CD4-positive, alpha-beta memory T cell (primary cell): ENCODE measurements around the gene CFAP46. TPM values are rescaled to one million over a fixed set of nuclear protein-coding genes. Genes with fewer than 3 reads are reported as not detected.

ENCODE experiments used
- CTCF ChIA-PET: fragments of 350-600 bp; sonication (Branson Sonifier 250); formaldehyde crosslinking; loops from one replicate; lab custom pipeline; 2021; ENCODE audit warnings: inconsistent platforms; ENCODE audit not compliant: partially characterized antibody; lab: Charles Lee
- POLR2A ChIA-PET: fragments of 350-600 bp; sonication (Branson Sonifier 250); formaldehyde crosslinking; loops from one replicate; lab custom pipeline; 2021; ENCODE audit not compliant: partially characterized antibody; lab: Charles Lee
- DNase-seq, 5 donors: peaks; one replicate each; pipeline versions ENCODE4 v3.0.0 to v3.0.0-alpha.2; 2020 to 2022; ENCODE audit warnings: mixed read lengths in 1 of 5
- H3K27ac ChIP-seq: one replicate; pipeline ENCODE4 v1.7.0; 2013; ENCODE audit warnings: low read depth, low read length
- H3K27me3 ChIP-seq: 2 replicates; pipeline ENCODE4 v1.7.0; 2013; ENCODE audit warnings: mild to moderate bottlenecking, low read length, moderate library complexity; ENCODE audit not compliant: insufficient read depth
- H3K36me3 ChIP-seq: 2 replicates; pipeline ENCODE4 v1.7.0; 2013; ENCODE audit warnings: mild to moderate bottlenecking, low read length, moderate library complexity; ENCODE audit not compliant: insufficient read depth
- H3K4me1 ChIP-seq: 2 replicates; pipeline ENCODE4 v1.7.0; 2013; ENCODE audit warnings: mild to moderate bottlenecking, low read length, moderate library complexity; ENCODE audit not compliant: insufficient read depth
- H3K4me3 ChIP-seq, 2 donors: one replicate each; pipeline ENCODE4 v1.7.0; 2013; ENCODE audit warnings: low read length in 2 of 2, mild to moderate bottlenecking in 1 of 2
- H3K9me3 ChIP-seq, 2 donors: one replicate each; pipeline ENCODE4 v1.7.0; 2013; ENCODE audit warnings: low read length in 2 of 2, control low read depth in 1 of 2; ENCODE audit not compliant: control insufficient read depth in 1 of 2
- H3K27ac Mint-ChIP-seq, 7 donors: one replicate each; pipeline ENCODE4 v1.8.0; 2020 to 2021; ENCODE audit warnings: mixed read lengths in 7 of 7, mild to moderate bottlenecking in 6 of 7, inconsistent platforms in 3 of 7, moderate library complexity in 3 of 7
- H3K27me3 Mint-ChIP-seq, 2 donors: one replicate each; pipeline ENCODE4 v1.8.0; 2020 to 2021; ENCODE audit warnings: mixed read lengths in 2 of 2
- H3K36me3 Mint-ChIP-seq, 2 donors: one replicate each; pipeline ENCODE4 v1.8.0; 2020 to 2021; ENCODE audit warnings: mixed read lengths in 2 of 2, inconsistent platforms in 1 of 2, mild to moderate bottlenecking in 1 of 2
- H3K4me1 Mint-ChIP-seq, 4 donors: one replicate each; pipeline ENCODE4 v1.8.0; 2020 to 2021; ENCODE audit warnings: mixed read lengths in 4 of 4, mild to moderate bottlenecking in 1 of 4
- H3K4me3 Mint-ChIP-seq, 8 donors: one replicate each; pipeline ENCODE4 v1.8.0; 2020 to 2021; ENCODE audit warnings: mixed read lengths in 8 of 8, mild to moderate bottlenecking in 7 of 8, moderate library complexity in 6 of 8, inconsistent platforms in 3 of 8
- H3K9me3 Mint-ChIP-seq, 8 donors: one replicate each; pipeline ENCODE4 v1.8.0; 2020 to 2021; ENCODE audit warnings: mixed read lengths in 8 of 8, mild to moderate bottlenecking in 5 of 8, inconsistent platforms in 3 of 8, moderate library complexity in 1 of 8
- intact Hi-C: fragments of 100-400 bp; cut with micrococcal nuclease; formaldehyde crosslinking; loops from one replicate; pipeline ENCODE4 v1.15.1; 2023
- polyA plus RNA-seq, 2 donors: library from polyadenylated mRNA; unstranded; fragments of 300-500 nt; fragmentation: Illumina TruSeq; gene quantifications; one replicate each; pipeline ENCODE4 v1.2.3, GENCODE V29; 2021
- total RNA-seq, 2 experiments: library from RNA; stranded (reverse); gene quantifications; one replicate each; pipeline ENCODE4 v1.2.3, GENCODE V29; 2021

The CFAP46 gene
- total and polyA plus RNA-seq, 4 experiments from 2014 or later = not detected

GRCh38 chr10:132855889-132856288 is 86.5 kb downstream of the CFAP46 start:
- no peak for DNase-seq
- no peaks in the 10 kb centered on the region for H3K4me1 ChIP-seq
- no peaks in the 10 kb centered on the region for H3K36me3 ChIP-seq
- peaks cover 0 to 2% of the 10 kb centered on the region in 2 donors for H3K36me3 Mint-ChIP-seq
- intact Hi-C loops = no loop called here
- POLR2A ChIA-PET = no interaction called here
- no peak overlapping the region for H3K4me3 Mint-ChIP-seq
- H3K27me3 ChIP-seq = no peaks in the 10 kb centered on the region
- peaks cover 0 to 8% (median 2%) of the 10 kb centered on the region in 8 donors for H3K9me3 Mint-ChIP-seq
- no peak overlapping the region for H3K27ac Mint-ChIP-seq
- peaks cover 6 to 12% of the 10 kb centered on the region in 2 donors for H3K27me3 Mint-ChIP-seq
- CTCF ChIA-PET = interaction anchor here (1.1 kb wide), 1 partner anchor 49 kb away, joined by 3 read pairs; no protein-coding TSS in a partner anchor
- H3K9me3 ChIP-seq = no peaks in the 10 kb centered on the region
- no peak overlapping the region for H3K27ac ChIP-seq
- H3K4me1 Mint-ChIP-seq = peaks cover 0 to 5% (median 0%) of the 10 kb centered on the region in 4 donors
- no peak overlapping the region for H3K4me3 ChIP-seq

GRCh38 chr10:132851451-132851850 is 90.9 kb downstream of the CFAP46 start:
- Mint-ChIP-seq H3K4me1 (peaks cover 7 to 12% (median 8%) of the 10 kb centered on the region in 4 donors), H3K36me3 (peaks cover 0 to under 1% of the 10 kb centered on the region in 2 donors), H3K4me3 (peak overlapping the region in 1 of 8 donors; percentile 2), H3K27ac (no peak overlapping the region), H3K27me3 (peaks cover 5 to 12% of the 10 kb centered on the region in 2 donors), H3K9me3 (peaks cover 0 to 4% (median 2%) of the 10 kb centered on the region in 8 donors)
- no peak overlapping the region for H3K27ac ChIP-seq
- DNase-seq = no peak
- H3K9me3 ChIP-seq = no peaks in the 10 kb centered on the region
- peaks cover 6% of the 10 kb centered on the region for H3K4me1 ChIP-seq
- CTCF ChIA-PET = no interaction called here
- POLR2A ChIA-PET = no interaction called here
- H3K4me3 ChIP-seq = no peak overlapping the region
- no peaks in the 10 kb centered on the region for H3K27me3 ChIP-seq
- H3K36me3 ChIP-seq = no peaks in the 10 kb centered on the region
- intact Hi-C loops = no loop called here

GRCh38 chr10:132850896-132851295 is 91.5 kb downstream of the CFAP46 start:
- peaks cover 2 to 11% of the 10 kb centered on the region in 2 donors for H3K27me3 Mint-ChIP-seq
- no peaks in the 10 kb centered on the region for H3K9me3 ChIP-seq
- ChIA-PET CTCF (interaction anchor here (0.6 to 1.3 kb wide), 2 partner anchors 24 to 577 kb away, joined by 3 to 5 read pairs; no protein-coding TSS in a partner anchor), POLR2A (no interaction called here)
- H3K27ac Mint-ChIP-seq = no peak overlapping the region
- no peak for DNase-seq
- H3K27ac ChIP-seq = no peak overlapping the region
- H3K4me1 Mint-ChIP-seq = peaks cover 7 to 12% (median 8%) of the 10 kb centered on the region in 4 donors
- peaks cover 0 to 3% (median 0%) of the 10 kb centered on the region in 8 donors for H3K9me3 Mint-ChIP-seq
- H3K36me3 Mint-ChIP-seq = no peaks in the 10 kb centered on the region
- intact Hi-C loops = no loop called here
- no peaks in the 10 kb centered on the region for H3K36me3 ChIP-seq
- H3K4me3 ChIP-seq = no peak overlapping the region
- H3K27me3 ChIP-seq = no peaks in the 10 kb centered on the region
- H3K4me1 ChIP-seq = peaks cover 6% of the 10 kb centered on the region
- H3K4me3 Mint-ChIP-seq = no peak overlapping the region

GRCh38 chr10:132850246-132850645 is 92.1 kb downstream of the CFAP46 start:
- Histone ChIP-seq H3K36me3 (no peaks in the 10 kb centered on the region), H3K4me1 (peaks cover 6% of the 10 kb centered on the region), H3K27me3 (no peaks in the 10 kb centered on the region), H3K9me3 (no peaks in the 10 kb centered on the region), H3K27ac (no peak overlapping the region), H3K4me3 (no peak overlapping the region)
- Mint-ChIP-seq H3K9me3 (no peaks in the 10 kb centered on the region), H3K4me3 (no peak overlapping the region), H3K36me3 (no peaks in the 10 kb centered on the region), H3K27me3 (peaks cover 2 to 8% of the 10 kb centered on the region in 2 donors), H3K4me1 (peaks cover 7 to 12% (median 8%) of the 10 kb centered on the region in 4 donors), H3K27ac (no peak overlapping the region)
- CTCF ChIA-PET = interaction anchor here (1.3 kb wide), 1 partner anchor 25 kb away, joined by 3 read pairs; no protein-coding TSS in a partner anchor
- POLR2A ChIA-PET = no interaction called here
- DNase-seq = no peak
- intact Hi-C loops = no loop called here

- peaks cover 2 to 8% of the 10 kb centered on the region in 2 donors for H3K27me3 Mint-ChIP-seq
- Histone ChIP-seq H3K4me3 (no peak overlapping the region), H3K27me3 (no peaks in the 10 kb centered on the region), H3K4me1 (peaks cover 6% of the 10 kb centered on the region), H3K9me3 (no peaks in the 10 kb centered on the region), H3K36me3 (no peaks in the 10 kb centered on the region), H3K27ac (no peak overlapping the region)
- DNase-seq = no peak
- H3K4me1 Mint-ChIP-seq = peaks cover 7 to 12% (median 8%) of the 10 kb centered on the region in 4 donors
- POLR2A ChIA-PET = no interaction called here
- no peaks in the 10 kb centered on the region for H3K36me3 Mint-ChIP-seq
- H3K9me3 Mint-ChIP-seq = no peaks in the 10 kb centered on the region
- H3K27ac Mint-ChIP-seq = no peak overlapping the region
- H3K4me3 Mint-ChIP-seq = no peak overlapping the region
- CTCF ChIA-PET = no interaction called here
- intact Hi-C loops = no loop called here
Observed at GRCh38 chr10:132849546-132850031, 92.8 kb downstream of the CFAP46 start.

GRCh38 chr10:132848951-132849545 is 93.3 kb downstream of the CFAP46 start:
- no peaks in the 10 kb centered on the region for H3K36me3 ChIP-seq
- Mint-ChIP-seq H3K4me3 (peak overlapping the region in 1 of 8 donors; percentile 54), H3K9me3 (peaks cover 0 to 5% (median 0%) of the 10 kb centered on the region in 8 donors), H3K36me3 (no peaks in the 10 kb centered on the region), H3K27ac (no peak overlapping the region), H3K27me3 (peaks cover 2 to 8% of the 10 kb centered on the region in 2 donors), H3K4me1 (peaks cover 7 to 12% (median 8%) of the 10 kb centered on the region in 4 donors)
- CTCF ChIA-PET = no interaction called here
- H3K27ac ChIP-seq = no peak overlapping the region
- H3K9me3 ChIP-seq = no peaks in the 10 kb centered on the region
- intact Hi-C loops = no loop called here
- POLR2A ChIA-PET = no interaction called here
- H3K4me1 ChIP-seq = peaks cover 6% of the 10 kb centered on the region
- no peak overlapping the region for H3K4me3 ChIP-seq
- DNase-seq = no peak
- H3K27me3 ChIP-seq = no peaks in the 10 kb centered on the region

GRCh38 chr10:132848291-132848701 is 94.1 kb downstream of the CFAP46 start:
- H3K4me1 ChIP-seq = peaks cover 6% of the 10 kb centered on the region
- no peaks in the 10 kb centered on the region for H3K36me3 Mint-ChIP-seq
- no peak for DNase-seq
- H3K27ac ChIP-seq = no peak overlapping the region
- H3K27me3 ChIP-seq = no peaks in the 10 kb centered on the region
- no peaks in the 10 kb centered on the region for H3K36me3 ChIP-seq
- H3K9me3 ChIP-seq = no peaks in the 10 kb centered on the region
- ChIA-PET CTCF (no interaction called here), POLR2A (no interaction called here)
- intact Hi-C loops = no loop called here
- no peak overlapping the region for H3K4me3 ChIP-seq
- peaks cover 2 to 8% of the 10 kb centered on the region in 2 donors for H3K27me3 Mint-ChIP-seq
- peak overlapping the region; percentile 54 to 84 (median 80) for H3K4me3 Mint-ChIP-seq
- peaks cover 0 to 5% (median 0%) of the 10 kb centered on the region in 8 donors for H3K9me3 Mint-ChIP-seq
- peaks cover 7 to 12% (median 8%) of the 10 kb centered on the region in 4 donors for H3K4me1 Mint-ChIP-seq
- H3K27ac Mint-ChIP-seq = peak overlapping the region in 1 of 7 donors; percentile 36
